Endothelial cell of umbilical vein (primary cell): ENCODE data around the gene TBCD.

Experiments used
- POLR2A ChIP-seq: IDR thresholded peaks from 2 replicates; pipeline ENCODE4 v1.6.1; 2012; ENCODE audit warnings: low read depth, mild to moderate bottlenecking, control low read depth, low read length
- TF ChIP-seq, protein P1 (sequence below), 2 donors: IDR thresholded peaks; 1 replicate in 1 of 2; 2 replicates in 1 of 2; pipeline ENCODE4 v1.5.1; 2011; ENCODE audit warnings: low read length in 2 of 2, mild to moderate bottlenecking in 2 of 2, moderate library complexity in 2 of 2, control low read depth in 1 of 2, inconsistent platforms in 1 of 2, low read depth in 1 of 2; ENCODE audit not compliant: insufficient read depth in 1 of 2; ENCODE audit errors: extremely low read depth in 1 of 2
- TF ChIP-seq, protein P2 (sequence below): IDR thresholded peaks from 2 replicates; pipeline ENCODE4 v1.6.1; 2011; ENCODE audit not compliant: insufficient read depth, insufficient read length

DNA sequence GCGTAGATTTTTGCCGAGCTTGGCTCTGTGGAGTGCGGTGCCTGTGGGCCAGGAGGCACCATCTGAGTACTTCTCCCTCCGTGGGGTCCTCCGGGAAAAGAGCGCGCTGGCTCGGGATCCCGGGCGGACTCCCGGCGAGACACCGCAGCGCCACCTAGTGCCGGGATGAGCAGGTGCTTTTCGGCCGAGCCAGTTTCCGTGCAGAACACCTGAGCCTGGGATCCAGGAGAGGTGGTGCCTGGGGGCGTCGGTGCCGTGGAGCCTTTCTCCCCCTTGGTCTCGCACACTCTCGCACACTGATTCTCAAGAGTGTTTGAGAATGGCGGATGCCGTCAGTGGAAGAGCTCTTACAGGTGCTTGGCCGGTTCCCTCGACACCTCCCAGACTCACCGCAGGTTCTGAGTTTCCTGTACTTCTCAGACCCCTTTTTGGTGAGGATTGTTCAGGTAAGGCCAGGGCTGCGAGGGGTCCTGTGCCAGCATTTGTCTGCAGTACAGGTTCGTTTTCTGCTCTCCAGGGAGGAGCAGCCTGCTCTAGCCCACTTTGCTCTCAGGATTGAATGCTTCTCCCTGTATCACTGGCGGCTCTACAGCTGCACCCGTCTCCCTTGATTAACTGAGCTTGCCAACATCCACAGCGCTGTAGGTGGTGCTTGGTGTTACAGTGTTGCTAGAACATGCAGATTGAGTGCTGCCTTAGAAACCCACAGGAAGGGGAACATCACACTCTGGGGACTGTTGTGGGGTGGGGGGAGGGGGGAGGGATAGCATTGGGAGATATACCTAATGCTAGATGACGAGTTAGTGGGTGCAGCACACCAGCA is 23.3 kb downstream of the TBCD start:
- TF ChIP-seq, protein P1, sequence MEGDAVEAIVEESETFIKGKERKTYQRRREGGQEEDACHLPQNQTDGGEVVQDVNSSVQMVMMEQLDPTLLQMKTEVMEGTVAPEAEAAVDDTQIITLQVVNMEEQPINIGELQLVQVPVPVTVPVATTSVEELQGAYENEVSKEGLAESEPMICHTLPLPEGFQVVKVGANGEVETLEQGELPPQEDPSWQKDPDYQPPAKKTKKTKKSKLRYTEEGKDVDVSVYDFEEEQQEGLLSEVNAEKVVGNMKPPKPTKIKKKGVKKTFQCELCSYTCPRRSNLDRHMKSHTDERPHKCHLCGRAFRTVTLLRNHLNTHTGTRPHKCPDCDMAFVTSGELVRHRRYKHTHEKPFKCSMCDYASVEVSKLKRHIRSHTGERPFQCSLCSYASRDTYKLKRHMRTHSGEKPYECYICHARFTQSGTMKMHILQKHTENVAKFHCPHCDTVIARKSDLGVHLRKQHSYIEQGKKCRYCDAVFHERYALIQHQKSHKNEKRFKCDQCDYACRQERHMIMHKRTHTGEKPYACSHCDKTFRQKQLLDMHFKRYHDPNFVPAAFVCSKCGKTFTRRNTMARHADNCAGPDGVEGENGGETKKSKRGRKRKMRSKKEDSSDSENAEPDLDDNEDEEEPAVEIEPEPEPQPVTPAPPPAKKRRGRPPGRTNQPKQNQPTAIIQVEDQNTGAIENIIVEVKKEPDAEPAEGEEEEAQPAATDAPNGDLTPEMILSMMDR (IDR thresholded peaks at IDR 0.05; ENCODE audit: extremely low read depth in 1 of 2, insufficient read depth in 1 of 2, low read depth in 1 of 2, low read length in 2 of 2), result peak; percentile 92 to 93
- TF ChIP-seq POLR2A, result no peak
- TF ChIP-seq, protein P2, sequence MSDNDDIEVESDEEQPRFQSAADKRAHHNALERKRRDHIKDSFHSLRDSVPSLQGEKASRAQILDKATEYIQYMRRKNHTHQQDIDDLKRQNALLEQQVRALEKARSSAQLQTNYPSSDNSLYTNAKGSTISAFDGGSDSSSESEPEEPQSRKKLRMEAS, result no peak
